Posterior vena cava (tissue), 2 donors: ENCODE results near the gene COX10. TPM values are rescaled to one million over a fixed set of nuclear protein-coding genes. Genes with fewer than 3 reads are reported as not detected.
"Not testable (repeated sequence)": the region's sequence is repeated elsewhere in the genome, so short reads cannot be mapped to it uniquely, and the experiment has no call there.

Source experiments
- DNase-seq: peaks from one replicate; pipeline ENCODE4 v3.0.0-alpha.2; 2020; ENCODE audit warnings: low spot score
- intact Hi-C, 2 donors: fragments of 100-400 bp; cut with DNase I; formaldehyde crosslinking; loops; one replicate each; pipeline versions ENCODE4 v1.14.1 to v1.14.2; 2022 to 2023
- long read RNA-seq, 2 donors: library from polyadenylated mRNA; unstranded; transcript quantifications; one replicate each; pipeline ENCODE4 v2.0.0, GENCODE V29; 2020 to 2021
- total RNA-seq, 2 donors: library from RNA; stranded (reverse); fragmentation: NEBNext Ultra II Directional; extraction: Animal tissue kit (Norgen Biotek cat#: 25700); gene quantifications; one replicate each; pipeline ENCODE4 v1.2.1, GENCODE V29; 2021
- donor health status: DM: yes; HTN: yes; CAD: no.
- donor health status: DM: yes; HTN: yes; CAD: no.

The COX10 gene
- 10 to 100 TPM; 11.7 to 16.2 TPM for total RNA-seq
- long read RNA-seq, donor 1, transcript COX10-201 (7 exons, 2,873 nt): major isoform, 7 of 10 reads
- long read RNA-seq, donor 1, partial matches to known transcripts: 1 of 10 reads
- long read RNA-seq, donor 1, other reads (novel, unspliced or antisense): 2 of 10 reads
- long read RNA-seq, donor 2, partial matches to known transcripts: 3 of 7 reads
- long read RNA-seq, donor 2, other reads (novel, unspliced or antisense): 1 of 7 reads

DNA sequence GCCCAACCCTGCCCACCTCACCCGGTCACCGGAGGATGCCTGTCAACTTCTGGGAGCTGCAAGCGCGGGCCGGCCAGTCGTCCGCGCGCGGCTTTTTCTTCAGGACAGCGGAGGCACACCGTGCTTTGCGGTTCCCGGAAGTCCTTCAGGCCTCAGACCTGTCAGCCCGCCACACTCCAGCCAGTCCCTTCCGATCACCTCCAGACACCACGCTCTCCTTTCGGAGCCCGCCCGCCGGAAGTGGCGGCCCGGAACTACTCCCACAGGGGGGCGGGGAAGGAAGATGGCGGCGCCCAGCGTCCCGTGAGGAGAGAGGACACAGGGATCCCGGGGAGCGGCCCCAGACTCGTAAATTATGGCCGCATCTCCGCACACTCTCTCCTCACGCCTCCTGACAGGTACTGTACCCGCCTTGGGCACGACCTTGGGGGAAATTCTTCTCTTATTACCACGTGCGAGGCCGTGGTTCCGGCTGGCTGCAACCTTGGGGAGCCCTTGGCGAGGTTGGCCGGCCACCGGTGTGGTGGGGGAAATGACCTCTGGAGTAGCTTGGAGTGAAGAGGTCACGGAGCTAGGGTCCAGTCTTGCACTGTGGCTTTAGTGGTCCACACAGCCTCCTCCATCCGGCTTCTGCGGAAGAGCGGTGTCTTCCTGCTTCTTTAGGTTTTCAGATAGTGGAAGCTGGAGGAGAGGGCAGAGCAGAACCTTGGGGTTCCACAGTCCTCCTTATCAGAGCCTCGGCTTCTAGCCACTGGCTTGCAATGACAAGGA, at the start of gene COX10:
Gene COX10, plus strand, starts transcription at position 254 of the 771 bp plus-strand sequence. Its CDS starts 102 bp downstream, at position 356.
- DNase-seq: peak; percentile 96
- intact Hi-C loops: no loop called here

DNA sequence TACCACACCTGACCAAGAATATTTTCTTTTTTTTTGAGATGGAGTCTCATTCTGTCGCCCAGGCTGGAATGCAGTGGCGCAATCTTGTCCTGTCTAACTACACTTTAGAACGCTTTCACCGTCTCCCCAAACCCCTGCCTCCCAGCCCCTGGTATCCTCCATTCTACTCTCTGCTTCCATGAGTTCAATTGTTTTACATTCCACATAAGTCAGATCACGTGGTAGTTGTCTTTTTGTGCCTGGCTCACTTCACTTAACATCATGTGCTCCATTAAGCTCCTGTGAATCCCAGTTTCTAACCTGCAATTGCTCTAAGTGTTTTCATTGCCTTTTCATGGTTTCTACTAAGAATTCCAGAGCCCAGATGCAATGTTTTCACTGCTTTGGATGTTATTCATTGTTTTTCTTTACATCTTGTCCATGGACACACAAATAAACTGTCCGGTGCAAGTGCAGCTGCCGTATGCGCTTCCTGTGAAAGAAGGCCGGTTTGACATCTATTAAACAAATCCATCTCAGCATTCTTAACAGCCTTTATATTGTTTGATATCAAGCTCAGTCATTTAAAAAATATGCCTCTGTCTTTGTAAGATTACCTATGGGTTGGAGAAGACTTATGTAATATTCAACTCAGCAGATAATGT, 47.5 kb upstream of the COX10 start:
- intact Hi-C loops, DNase-seq: not testable (repeated sequence)

DNA sequence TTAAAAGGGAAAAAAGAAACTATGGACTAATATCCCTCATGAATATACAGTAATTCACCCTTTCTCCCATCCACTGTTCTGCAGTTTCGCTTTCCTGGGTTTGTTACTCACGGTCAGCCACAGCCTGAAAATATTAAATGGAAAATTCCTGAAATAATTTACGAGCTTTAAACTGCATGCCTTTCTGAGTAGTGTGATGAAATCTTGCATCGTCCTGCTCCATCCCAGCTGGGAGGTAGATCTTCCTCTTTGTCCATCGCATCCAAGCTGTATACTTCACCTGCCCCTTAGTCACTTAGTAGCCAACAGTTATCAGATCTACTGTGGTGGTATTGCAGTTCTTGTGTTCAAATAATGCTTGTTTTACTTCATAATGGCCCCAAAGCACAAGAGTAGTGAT, 39.5 kb upstream of the COX10 start:
- DNase-seq, intact Hi-C loops: not testable (repeated sequence)

DNA sequence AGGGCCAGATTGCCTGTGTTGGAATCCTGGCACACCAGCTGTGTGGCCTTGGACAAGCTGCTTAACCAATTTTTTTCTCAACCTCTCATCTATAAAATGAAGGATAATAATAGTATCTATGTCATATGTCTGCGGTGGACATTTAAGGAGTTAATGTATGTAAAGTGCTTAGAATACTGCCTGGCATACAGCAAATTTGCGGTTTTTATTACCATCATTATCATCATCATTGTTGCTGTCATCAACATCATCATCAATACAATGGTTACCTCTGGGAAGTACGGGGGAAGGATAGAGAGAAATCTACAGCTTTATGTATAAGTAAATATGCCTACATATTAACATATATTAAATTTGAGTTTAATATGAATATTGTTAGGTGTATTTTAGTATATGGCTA, 37.1 kb upstream of the COX10 start:
- intact Hi-C loops: no loop called here
- DNase-seq: no peak

DNA sequence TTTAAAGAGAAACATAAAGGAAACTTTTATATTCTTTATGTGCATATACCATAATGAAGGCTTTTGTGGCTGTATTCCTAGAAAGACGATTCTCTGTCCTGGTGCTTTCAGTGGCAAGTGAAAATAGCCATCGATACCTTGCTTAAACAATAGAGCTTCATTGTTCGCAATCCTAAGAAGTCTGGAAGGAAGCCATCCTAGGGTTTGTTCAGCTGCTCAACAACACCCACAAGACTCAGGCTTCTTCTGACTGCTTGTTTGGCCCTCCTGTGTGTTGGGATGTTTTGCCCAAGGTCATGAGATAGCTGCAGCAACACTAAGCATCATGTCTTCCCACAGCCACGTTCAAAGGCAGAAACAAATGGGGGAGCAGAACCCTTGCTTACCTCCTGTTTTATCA, 36.1 kb upstream of the COX10 start:
- no peak for DNase-seq
- intact Hi-C loops: no loop called here

DNA sequence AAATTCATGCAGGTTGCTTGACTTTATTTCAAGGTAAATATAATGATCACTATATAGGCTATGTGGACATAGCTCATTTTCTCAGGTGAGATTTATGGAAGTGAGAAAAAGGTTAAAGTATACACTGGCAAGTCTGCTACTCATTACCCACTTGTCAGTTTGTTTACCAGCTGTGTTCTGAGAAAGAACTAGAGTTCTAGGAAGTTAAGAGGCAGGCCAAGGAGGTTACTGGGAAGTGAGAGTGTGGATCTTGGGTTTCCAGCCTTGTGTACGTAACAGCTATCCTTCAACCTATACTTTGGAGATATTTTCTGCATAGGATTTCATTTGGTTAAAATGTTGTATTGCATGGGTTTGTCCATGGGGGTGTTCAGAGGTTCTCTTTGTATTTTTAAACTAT, 31.9 kb upstream of the COX10 start:
- DNase-seq: no peak
- intact Hi-C loops: no loop called here

DNA sequence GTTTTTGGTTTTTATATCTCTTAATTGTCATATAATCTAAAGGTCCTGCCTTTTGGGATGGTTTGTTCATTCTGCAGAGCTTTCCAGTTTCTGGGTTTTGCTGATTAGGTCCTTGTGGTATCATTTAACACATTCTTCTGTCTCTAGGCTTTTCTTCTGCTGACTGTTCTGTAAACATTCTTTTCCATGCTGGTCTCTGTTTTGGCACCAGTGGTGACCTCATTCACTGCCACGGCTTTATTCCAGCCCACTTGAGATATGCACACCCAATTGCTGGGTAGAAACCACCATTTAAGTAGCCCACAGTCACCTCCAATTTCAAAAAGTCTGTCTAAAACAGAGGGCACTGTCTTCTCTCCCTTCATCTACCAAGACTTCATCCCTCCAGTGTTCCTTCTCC, 31.1 kb upstream of the COX10 start:
- intact Hi-C loops: no loop called here
- no peak for DNase-seq

DNA sequence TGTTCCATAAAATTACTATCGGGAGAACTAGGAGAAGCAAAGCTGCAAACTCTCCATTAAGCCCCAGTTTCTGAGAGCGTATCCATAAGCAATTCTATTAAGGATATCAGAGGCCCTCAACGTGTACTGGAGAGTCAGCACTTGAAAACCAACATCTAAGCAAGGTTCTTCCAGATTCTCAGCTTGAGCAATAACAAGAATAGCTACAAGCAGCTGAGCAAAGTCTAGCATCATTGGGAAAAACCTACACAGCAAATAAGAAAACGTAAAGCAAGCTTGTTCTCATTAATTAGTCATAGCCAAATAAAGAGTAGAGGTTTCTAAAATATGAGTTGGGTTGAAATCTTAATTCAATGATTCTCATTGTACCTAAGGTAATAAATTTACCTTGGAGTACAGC, 26.9 kb upstream of the COX10 start:
- no peak for DNase-seq
- intact Hi-C loops: no loop called here

DNA sequence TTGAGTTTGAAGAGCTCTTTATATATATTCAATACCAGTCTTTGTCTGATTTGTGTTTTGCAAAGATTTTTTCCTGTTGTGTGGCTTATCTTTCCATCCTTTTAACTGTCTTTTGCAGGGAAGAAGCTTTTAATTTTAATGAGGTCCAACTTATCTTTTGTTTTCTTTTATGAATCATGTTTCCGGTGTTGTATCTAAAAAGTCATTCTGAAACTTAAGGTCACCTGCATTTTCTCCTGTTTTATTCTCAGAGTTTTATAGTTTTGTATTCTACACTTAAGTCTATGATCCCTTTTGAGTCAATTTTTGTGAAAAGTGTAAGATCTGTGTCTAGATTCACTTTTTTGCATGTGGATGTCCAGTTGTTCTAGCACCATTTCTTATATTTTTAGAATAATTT, 24.6 kb upstream of the COX10 start:
- no peak for DNase-seq
- intact Hi-C loops: no loop called here

DNA sequence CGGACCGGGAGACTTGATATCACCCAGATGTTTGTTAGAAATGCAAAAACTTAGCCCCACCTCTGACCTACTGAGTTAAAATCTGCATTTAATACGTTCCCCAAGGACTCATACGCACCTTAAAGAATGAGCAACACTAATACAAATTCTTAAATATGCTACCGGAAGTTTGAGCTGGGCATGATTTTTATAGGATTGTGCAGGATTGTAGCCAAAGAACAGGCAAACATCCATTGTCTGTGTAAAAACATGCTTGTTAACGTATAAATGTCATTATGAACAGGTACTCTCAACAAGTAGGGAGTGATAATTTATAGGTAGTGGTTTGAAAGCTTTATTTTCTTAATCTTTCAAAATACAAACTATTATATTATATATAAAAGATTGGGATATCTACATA, 22.3 kb upstream of the COX10 start:
- DNase-seq: no peak
- intact Hi-C loops: no loop called here

DNA sequence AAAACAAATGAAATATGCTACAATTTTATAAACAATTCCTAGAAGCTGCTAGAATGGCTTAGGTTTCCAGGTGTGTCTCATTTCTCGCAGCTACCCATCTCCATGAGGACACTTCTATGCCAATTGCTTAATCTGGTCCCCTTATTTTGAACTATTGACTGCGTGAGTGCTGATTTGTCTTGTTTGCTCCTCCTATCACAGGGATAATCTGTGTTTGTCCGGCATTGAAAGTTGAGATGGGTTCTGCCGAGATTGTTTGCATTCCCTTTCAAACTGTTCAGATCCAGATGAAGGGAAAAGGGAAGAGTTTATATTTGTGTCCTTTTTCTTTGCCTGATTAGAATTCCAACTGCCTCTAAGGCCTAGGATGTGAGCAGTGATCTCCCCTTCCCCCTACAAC, 21.7 kb upstream of the COX10 start:
- DNase-seq: no peak
- intact Hi-C loops: no loop called here

DNA sequence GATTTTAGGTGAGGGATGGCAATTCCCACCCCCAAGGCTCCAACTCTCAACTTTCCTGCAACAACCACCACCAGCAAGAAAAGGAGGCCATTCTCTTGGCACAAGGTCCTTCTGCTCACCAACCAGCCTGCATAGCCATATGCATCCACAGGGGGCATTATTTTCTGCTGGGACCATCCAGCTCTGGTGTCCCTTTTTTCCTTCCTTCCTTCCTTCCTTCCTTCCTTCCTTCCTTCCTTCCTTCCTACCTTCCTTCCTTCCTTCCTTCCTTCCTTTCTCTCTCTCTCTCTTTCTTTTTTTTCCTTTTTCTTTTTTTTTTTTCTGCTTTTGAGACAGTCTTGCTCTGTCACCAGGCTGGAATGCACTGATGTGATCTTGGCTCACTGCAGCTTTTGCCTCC, 21.1 kb upstream of the COX10 start:
- no peak for DNase-seq
- intact Hi-C loops: no loop called here

DNA sequence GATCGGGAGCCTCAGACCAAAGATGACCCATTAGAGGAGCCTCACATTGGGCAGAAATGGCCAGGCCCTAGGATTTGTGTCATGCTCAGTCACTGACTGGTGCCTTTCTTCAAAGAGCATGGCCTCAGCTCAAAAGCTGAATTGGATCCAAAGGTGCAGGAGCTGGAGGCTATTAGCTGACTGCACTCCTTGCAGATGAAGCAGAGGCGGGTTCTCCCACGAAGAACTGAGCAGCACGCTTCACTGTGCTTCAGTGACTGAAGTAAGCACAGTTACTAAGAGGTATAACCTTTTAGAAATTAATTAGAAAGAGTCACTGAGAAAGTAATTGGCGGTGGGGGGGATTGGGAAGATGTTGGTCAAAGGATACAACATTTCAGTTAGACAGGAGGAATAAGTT, 18.7 kb upstream of the COX10 start:
- intact Hi-C loops: no loop called here
- DNase-seq: no peak

DNA sequence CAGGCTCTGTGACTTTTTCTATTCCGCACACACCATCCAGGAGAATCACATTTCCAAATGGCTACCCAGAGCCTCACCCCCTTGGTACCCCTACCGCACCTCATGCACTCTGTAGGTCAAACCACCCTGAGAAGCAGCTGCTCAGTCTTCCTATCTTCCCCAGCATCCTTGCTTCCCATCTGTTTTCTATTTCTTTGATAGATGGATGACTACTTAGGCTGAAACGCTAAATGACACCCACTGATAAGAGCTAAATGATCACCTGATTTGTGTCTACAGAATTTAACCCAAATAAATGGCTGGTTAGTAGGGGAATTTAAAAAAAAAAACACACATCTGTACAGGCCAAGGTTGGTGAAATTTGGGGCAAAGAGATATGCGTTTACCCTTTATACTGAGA, 17.6 kb upstream of the COX10 start:
- intact Hi-C loops: no loop called here
- no peak for DNase-seq

DNA sequence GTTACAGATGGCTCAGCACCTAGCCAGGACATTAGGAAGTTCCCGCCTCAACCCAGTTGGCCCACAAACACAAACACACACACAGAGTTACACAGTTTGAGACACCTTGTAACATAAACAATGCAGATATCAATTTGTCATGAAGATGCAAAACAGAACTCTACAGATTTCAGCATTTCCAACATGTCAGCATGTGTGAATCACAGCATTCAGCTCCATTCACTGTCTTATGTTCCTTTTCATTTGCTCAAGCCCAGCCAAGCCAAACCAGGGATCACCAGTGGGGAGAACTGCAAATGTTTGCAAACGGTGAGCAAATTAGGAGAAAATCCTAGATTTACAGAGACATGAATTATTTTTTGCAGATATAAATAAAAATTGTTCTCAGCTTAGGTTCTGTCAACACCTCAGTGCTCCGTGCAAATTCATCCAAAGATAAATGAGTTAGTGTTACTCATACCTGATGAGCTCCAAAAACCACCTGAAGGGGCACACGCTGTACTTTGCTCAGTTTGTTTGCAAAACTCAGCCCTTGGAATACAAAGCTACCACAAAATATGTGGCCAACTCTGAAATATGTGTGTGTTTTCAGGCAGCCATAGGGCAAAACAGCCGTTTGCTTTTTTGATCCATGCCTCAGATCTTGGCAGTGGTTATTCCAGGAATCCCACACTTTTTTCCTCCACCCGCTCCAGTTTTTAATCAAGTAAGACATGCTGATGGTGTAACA, 16.3 kb upstream of the COX10 start:
- intact Hi-C loops: no loop called here
- DNase-seq: no peak

DNA sequence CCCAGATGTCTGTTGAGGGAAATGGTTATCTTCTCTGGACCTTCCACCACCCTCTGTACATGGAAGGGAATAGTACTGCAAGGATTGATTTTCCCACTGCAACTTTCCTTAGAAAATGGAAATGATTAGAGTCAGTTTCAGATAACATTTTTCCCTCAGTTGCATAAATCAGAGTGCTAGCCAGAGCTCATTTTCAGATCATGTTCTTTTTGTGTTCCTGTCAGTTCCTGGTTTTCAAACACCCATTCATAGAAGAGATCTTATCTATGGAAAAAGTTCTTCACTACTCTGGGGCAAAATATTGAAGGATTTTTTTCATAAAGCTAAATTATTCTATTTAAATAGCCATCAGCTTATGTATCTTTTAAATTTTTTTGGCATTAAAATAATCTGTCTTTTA, 11.7 kb upstream of the COX10 start:
- no peak for DNase-seq
- intact Hi-C loops: no loop called here

DNA sequence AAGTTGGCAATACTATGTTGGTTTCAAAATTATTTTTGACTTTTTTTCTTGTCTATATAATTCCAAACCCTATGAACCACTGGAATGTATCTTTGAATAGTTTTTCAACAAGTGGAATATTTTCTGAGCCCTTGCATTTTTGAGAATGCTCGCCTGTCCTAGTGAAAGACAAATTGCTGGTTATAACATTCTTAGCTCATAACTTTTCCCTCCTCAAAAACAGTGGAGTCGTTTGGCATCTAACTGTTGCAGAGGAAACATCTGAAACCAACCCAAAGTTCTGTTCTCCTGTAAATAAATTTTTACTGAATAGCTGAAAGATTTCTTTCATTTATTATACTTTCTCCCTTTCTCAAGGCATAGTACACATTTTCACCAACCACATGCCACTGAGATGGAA, 11.3 kb upstream of the COX10 start:
- intact Hi-C loops: no loop called here
- DNase-seq: no peak

DNA sequence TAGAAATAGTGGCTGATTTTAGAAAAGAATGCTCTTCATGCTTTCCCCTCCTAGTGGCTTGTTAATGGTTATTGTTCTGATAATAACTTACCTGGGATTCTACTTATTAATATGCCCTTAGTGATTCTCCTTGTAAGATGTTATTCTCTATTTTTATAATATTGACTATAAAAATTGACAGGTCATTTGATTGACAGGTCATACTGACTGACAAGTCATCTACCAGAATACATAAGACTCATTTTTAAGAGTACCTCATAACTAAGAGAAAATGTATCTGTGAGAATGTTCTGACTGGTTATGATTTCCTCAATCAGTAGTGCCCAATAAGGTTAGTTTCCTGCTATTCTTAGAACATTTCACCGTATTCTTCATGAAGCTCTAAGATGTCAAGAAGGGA, 8.6 kb upstream of the COX10 start:
- no peak for DNase-seq
- intact Hi-C loops: no loop called here

DNA sequence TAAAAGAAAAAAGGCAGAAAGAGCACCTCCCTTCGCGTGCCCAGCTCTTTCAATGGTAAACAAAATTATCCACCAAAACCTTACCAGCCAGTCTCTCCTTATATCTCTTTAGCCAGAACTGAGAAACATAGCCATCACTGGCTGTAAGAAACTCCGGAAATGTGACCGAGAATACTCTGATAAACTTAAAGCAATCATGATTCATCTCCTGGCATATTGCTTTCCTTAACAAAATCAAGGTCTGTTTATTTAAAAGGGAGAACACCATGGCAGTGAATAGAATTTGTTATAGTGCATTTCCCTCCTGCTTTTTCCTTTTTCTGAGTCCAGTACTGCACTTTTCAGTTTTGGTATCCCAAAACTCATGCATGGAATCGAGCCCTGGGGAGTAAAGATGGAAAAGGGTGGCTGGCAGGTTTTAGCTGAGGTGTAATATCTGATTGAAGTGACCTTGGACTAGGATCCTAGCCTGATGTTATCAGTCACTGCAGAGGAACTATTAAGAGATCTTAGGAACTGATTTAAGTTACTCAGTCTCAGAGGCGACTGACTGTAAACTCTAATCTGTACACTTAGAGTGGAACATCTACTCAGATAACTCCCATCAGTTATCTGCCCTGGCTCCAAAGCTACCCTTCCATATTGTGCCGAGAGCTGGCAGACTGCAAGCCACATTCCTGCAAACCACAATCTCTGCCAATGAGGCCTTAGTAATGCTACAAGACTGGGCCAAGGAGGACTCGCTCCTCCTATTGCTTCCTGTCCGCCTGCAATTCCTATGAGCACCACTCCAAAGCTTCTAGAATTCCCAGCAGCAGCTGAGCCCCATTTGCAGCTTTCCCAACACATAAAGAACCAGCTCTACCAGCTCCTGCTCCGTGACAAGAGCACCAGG, 7.4 kb upstream of the COX10 start:
- DNase-seq: no peak
- intact Hi-C loops: no loop called here
